Aorta (tissue), 5 donors: ENCODE measurements around the gene GPR25. TPM values are rescaled to one million over a fixed set of nuclear protein-coding genes. Genes with fewer than 3 reads are reported as not detected.

Source experiments
- ATAC-seq: fragments of 200-7000 bp; cut with Tn5 transposase; one replicate; pipeline ENCODE4 v1.9.1; 2022; ENCODE audit warnings: moderate library complexity; ENCODE audit not compliant: low FRiP score
- DNase-seq, 2 donors: peaks; one replicate each; pipeline ENCODE4 v3.0.0-alpha.2; 2020
- H3K27ac ChIP-seq, 2 donors: one replicate each; pipeline ENCODE4 v1.5.1; 2013; ENCODE audit warnings: low read length in 2 of 2, mild to moderate bottlenecking in 2 of 2, moderate library complexity in 2 of 2, control low read depth in 1 of 2, inconsistent platforms in 1 of 2, low read depth in 1 of 2
- H3K27me3 ChIP-seq, 2 donors: one replicate each; pipeline ENCODE4 v1.6.1; 2013; ENCODE audit warnings: control low read depth in 1 of 2, low read length in 1 of 2, mild to moderate bottlenecking in 1 of 2, moderate library complexity in 1 of 2; ENCODE audit not compliant: insufficient read depth in 2 of 2, control insufficient read depth in 1 of 2
- H3K36me3 ChIP-seq, 2 donors: one replicate each; pipeline ENCODE4 v1.6.1; 2013; ENCODE audit warnings: control low read depth in 1 of 2, low read length in 1 of 2, mild to moderate bottlenecking in 1 of 2; ENCODE audit not compliant: insufficient read depth in 2 of 2, control insufficient read depth in 1 of 2
- H3K4me1 ChIP-seq, 2 donors: one replicate each; pipeline ENCODE4 v1.6.1; 2013; ENCODE audit warnings: low read length in 2 of 2, control low read depth in 1 of 2, mild to moderate bottlenecking in 1 of 2, moderate library complexity in 1 of 2; ENCODE audit not compliant: insufficient read depth in 2 of 2, control insufficient read depth in 1 of 2
- H3K4me3 ChIP-seq, 2 donors: one replicate each; pipeline ENCODE4 v1.5.1; 2013; ENCODE audit warnings: low read length in 2 of 2, control low read depth in 1 of 2, mild to moderate bottlenecking in 1 of 2
- H3K9me3 ChIP-seq: one replicate; pipeline ENCODE4 v1.6.1; 2013; ENCODE audit warnings: mild to moderate bottlenecking, low read length; ENCODE audit not compliant: control insufficient read depth
- WGBS, 2 donors: extraction: QIAGEN DNeasy Blood & Tissue Kit; methylation state at CpG; one replicate each; pipeline ENCODE4 v1.1.7; 2013; 5-methylcytosine and 5-hydroxymethylcytosine counted together
- intact Hi-C, 2 donors: fragments of 100-400 bp; cut with DNase I; formaldehyde crosslinking; loops; one replicate each; pipeline versions ENCODE4 v1.14.2 to v1.15.0; 2022
- long read RNA-seq, 2 donors: library from polyadenylated mRNA; unstranded; transcript quantifications; one replicate each; pipeline ENCODE4 v2.0.0, GENCODE V29; 2020 to 2021
- polyA plus RNA-seq, 2 donors: library from polyadenylated mRNA; stranded (reverse); fragments of 200-250 nt; gene quantifications; one replicate each; pipeline ENCODE4 v1.2.3, GENCODE V29; 2013
- total RNA-seq, 2 donors: library from RNA; stranded (reverse); fragmentation: NEBNext Ultra II Directional; extraction: Animal tissue kit (Norgen Biotek cat#: 25700); gene quantifications; one replicate each; pipeline ENCODE4 v1.2.1, GENCODE V29; 2021
- donor health status: healthy with polysubstance abuse.
- donor health status: Bipolar disorder and iron deficiency.
- donor health status: DM: no; HTN: no; CAD: no.
- donor health status: DM: no; HTN: no; CAD: no.
- donor health status: DM: yes; HTN: yes; CAD: no.

GPR25 gene
- total RNA-seq (not detected), polyA plus RNA-seq (not detected)
- long read RNA-seq, donor 1, result 0 reads
- long read RNA-seq, donor 2, result 0 reads

GRCh38 chr1:200872446-200873115, at the start of gene GPR25:
GPR25 (plus strand) TSS chr1:200872981; CDS start chr1:200873038, 57 bp downstream.
- Histone ChIP-seq H3K36me3 (no peaks in the 10 kb centered on the region), H3K4me1 (no peaks in the 10 kb centered on the region), H3K4me3 (peak within 1 kb of the TSS in 1 of 2 donors; percentile 10), H3K27ac (no peak within 1 kb of the TSS), H3K9me3 (no peaks in the 10 kb centered on the region), H3K27me3 (no peaks in the 10 kb centered on the region)
- WGBS, 2 donors, result 70 to 73% methylated on average over 22 to 23 of the region's 23 CpGs
- ATAC-seq (peak; percentile 6), DNase-seq (no peak)
- intact Hi-C loops, result no loop called here

GRCh38 chr1:200831091-200831490, 41.7 kb upstream of the GPR25 start:
- H3K27ac ChIP-seq, result no peak overlapping the region
- peaks cover 0 to 2% of the 10 kb centered on the region in 2 donors for H3K4me1 ChIP-seq
- DNase-seq (no peak), ATAC-seq (no peak)
- WGBS, 2 donors, result 71 to 79% methylated on average over 2 of the region's 2 CpGs
- no peak overlapping the region for H3K4me3 ChIP-seq
- intact Hi-C loops, result loop anchor here in 1 of 2 donors (10.0 kb wide), 1 partner anchor 206 kb away; the partner anchor contains the start of gene KIF14
- H3K27me3 ChIP-seq, result no peaks in the 10 kb centered on the region
- H3K36me3 ChIP-seq, result no peaks in the 10 kb centered on the region
- H3K9me3 ChIP-seq, result no peaks in the 10 kb centered on the region

- Histone ChIP-seq H3K27ac (no peak overlapping the region), H3K4me1 (peaks cover 0 to 2% of the 10 kb centered on the region in 2 donors), H3K36me3 (no peaks in the 10 kb centered on the region), H3K4me3 (no peak overlapping the region), H3K9me3 (no peaks in the 10 kb centered on the region), H3K27me3 (no peaks in the 10 kb centered on the region)
- intact Hi-C loops, result loop anchor here in 1 of 2 donors (10.0 kb wide), 1 partner anchor 210 kb away; the partner anchor contains the start of gene KIF14
- WGBS, 2 donors, result 73 to 76% methylated on average over 5 of the region's 5 CpGs
- ATAC-seq (no peak), DNase-seq (no peak)
Measured at GRCh38 chr1:200834383-200834782, 38.4 kb upstream of the GPR25 start.

- DNase-seq, result no peak
- intact Hi-C loops, result loop anchor here in 1 of 2 donors (10.0 kb wide), 1 partner anchor 211 kb away; the partner anchor contains the start of gene KIF14
Measured at GRCh38 chr1:200836213-200836612, 36.6 kb upstream of the GPR25 start.

GRCh38 chr1:200837931-200838571, 34.7 kb upstream of the GPR25 start:
- Histone ChIP-seq H3K36me3 (no peaks in the 10 kb centered on the region), H3K4me1 (peaks cover 0 to 2% of the 10 kb centered on the region in 2 donors), H3K27me3 (no peaks in the 10 kb centered on the region), H3K9me3 (no peaks in the 10 kb centered on the region), H3K4me3 (no peak overlapping the region), H3K27ac (no peak overlapping the region)
- ATAC-seq (no peak), DNase-seq (no peak)
- WGBS, 2 donors, result 41% methylated on average over 2 of the region's 2 CpGs
- intact Hi-C loops, result loop anchor here in 1 of 2 donors (10.0 kb wide), 1 partner anchor 213 kb away; the partner anchor contains the start of gene KIF14

More at GRCh38 chr1:200836213-200836612, 36.6 kb upstream of the GPR25 start:
- Histone ChIP-seq H3K9me3 (no peaks in the 10 kb centered on the region), H3K4me3 (no peak overlapping the region), H3K36me3 (no peaks in the 10 kb centered on the region), H3K27me3 (no peaks in the 10 kb centered on the region), H3K27ac (no peak overlapping the region), H3K4me1 (peaks cover 0 to 2% of the 10 kb centered on the region in 2 donors)
- 93 to 97% methylated on average over 3 of the region's 3 CpGs for WGBS, 2 donors
- no peak for ATAC-seq

- Histone ChIP-seq H3K9me3 (no peaks in the 10 kb centered on the region), H3K27me3 (no peaks in the 10 kb centered on the region), H3K4me3 (no peak overlapping the region), H3K27ac (no peak overlapping the region), H3K36me3 (no peaks in the 10 kb centered on the region), H3K4me1 (peaks cover 0 to 2% of the 10 kb centered on the region in 2 donors)
- no peak for DNase-seq
- ATAC-seq, result no peak
- WGBS, 2 donors, result 70 to 76% methylated on average over 3 of the region's 3 CpGs
- intact Hi-C loops, result loop anchor here in 1 of 2 donors (10.0 kb wide), 1 partner anchor 214 kb away; the partner anchor contains the start of gene KIF14
Measured at GRCh38 chr1:200838676-200839445, 33.9 kb upstream of the GPR25 start.

- Histone ChIP-seq H3K4me1 (no peaks in the 10 kb centered on the region), H3K27me3 (no peaks in the 10 kb centered on the region), H3K9me3 (no peaks in the 10 kb centered on the region), H3K27ac (no peak overlapping the region), H3K4me3 (no peak overlapping the region), H3K36me3 (peaks cover 6 to 10% of the 10 kb centered on the region in 2 donors)
- no peak for ATAC-seq
- WGBS, 2 donors, result 90 to 93% methylated on average over 4 of the region's 4 CpGs
- intact Hi-C loops, result no loop called here
- no peak for DNase-seq
Measured at GRCh38 chr1:200845360-200845759, 27.4 kb upstream of the GPR25 start.

GRCh38 chr1:200846398-200846797, 26.4 kb upstream of the GPR25 start:
- H3K36me3 ChIP-seq, result peaks cover 6 to 10% of the 10 kb centered on the region in 2 donors

More at GRCh38 chr1:200846398-200846797, 26.4 kb upstream of the GPR25 start:
- Histone ChIP-seq H3K27ac (no peak overlapping the region), H3K27me3 (no peaks in the 10 kb centered on the region), H3K4me1 (no peaks in the 10 kb centered on the region), H3K4me3 (no peak overlapping the region), H3K9me3 (no peaks in the 10 kb centered on the region)
- intact Hi-C loops, result no loop called here
- DNase-seq (no peak), ATAC-seq (no peak)
- 86 to 91% methylated on average over 1 of the region's 1 CpG for WGBS, 2 donors
